ENCODE data around the gene TMEM143.

DNA sequence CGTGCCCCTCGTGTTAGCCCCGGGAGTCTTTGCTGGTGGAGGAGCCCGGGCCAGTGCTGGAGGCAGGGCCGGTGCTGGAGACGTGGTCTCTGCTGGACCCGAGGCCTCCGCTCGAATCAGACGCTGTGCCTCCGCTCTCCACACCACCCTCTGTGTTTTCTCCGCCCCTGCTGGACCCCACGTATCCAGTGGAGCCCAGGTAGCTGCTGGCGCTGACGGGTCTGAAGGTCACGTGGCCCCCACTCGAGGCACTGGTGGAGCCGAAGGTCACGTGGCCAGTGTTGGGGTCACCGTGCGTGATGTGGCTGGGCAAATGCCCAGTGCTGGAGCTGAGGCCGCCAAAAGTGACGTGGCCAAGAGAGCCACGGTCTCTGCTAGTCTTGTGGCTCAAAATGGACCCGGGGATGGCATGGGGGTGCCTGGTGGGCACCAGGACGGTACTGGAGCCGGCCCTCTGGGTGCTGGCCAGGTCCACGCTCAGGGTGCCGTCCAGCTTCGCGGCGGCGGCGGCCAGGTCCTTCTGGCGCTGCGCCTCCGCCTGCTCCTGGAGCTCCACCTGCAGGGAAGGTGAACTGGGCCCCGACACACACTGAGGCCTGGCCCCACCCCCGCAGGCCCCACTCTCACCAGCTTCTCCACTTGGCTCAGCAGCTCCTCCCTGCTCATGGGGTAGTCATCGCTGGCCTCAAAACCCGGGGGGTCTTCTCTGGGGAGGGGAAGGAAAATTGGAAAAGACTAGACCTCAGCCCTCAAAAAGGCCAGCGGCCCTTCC is 66.6 kb downstream of the TMEM143 start:
- TF ChIP-seq, protein P1, sequence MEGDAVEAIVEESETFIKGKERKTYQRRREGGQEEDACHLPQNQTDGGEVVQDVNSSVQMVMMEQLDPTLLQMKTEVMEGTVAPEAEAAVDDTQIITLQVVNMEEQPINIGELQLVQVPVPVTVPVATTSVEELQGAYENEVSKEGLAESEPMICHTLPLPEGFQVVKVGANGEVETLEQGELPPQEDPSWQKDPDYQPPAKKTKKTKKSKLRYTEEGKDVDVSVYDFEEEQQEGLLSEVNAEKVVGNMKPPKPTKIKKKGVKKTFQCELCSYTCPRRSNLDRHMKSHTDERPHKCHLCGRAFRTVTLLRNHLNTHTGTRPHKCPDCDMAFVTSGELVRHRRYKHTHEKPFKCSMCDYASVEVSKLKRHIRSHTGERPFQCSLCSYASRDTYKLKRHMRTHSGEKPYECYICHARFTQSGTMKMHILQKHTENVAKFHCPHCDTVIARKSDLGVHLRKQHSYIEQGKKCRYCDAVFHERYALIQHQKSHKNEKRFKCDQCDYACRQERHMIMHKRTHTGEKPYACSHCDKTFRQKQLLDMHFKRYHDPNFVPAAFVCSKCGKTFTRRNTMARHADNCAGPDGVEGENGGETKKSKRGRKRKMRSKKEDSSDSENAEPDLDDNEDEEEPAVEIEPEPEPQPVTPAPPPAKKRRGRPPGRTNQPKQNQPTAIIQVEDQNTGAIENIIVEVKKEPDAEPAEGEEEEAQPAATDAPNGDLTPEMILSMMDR (conservative IDR thresholded peaks at IDR 0.05; ENCODE audit: low read depth, low read length) = no peak
- no peak for TF ChIP-seq EZH2 (IDR thresholded peaks at IDR 0.05; ENCODE audit: borderline replicate concordance, low read depth, low read length, poor library complexity, severe bottlenecking)

All from A673 (cell line).